T-helper 1 cell treated with Interleukin-12 subunit alpha and Interleukin-12 subunit beta and Interleukin-4 antibody, amounts not matched to agents 30 ng/mL and 1 ng/mL, for 36 hours (primary cell): ENCODE results near the gene WSCD2. TPM values are rescaled to one million over a fixed set of nuclear protein-coding genes. Genes with fewer than 3 reads are reported as not detected.

ENCODE experiments used
- intact Hi-C: fragments of 100-400 bp; cut with micrococcal nuclease; formaldehyde crosslinking; loops from one replicate; pipeline ENCODE4 v1.15.1; 2024
- total RNA-seq: library from RNA; stranded (reverse); gene quantifications from 2 replicates; pipeline ENCODE4 v1.2.3, GENCODE V29; 2022

The WSCD2 gene
- total RNA-seq = not detected in 2 replicates

DNA sequence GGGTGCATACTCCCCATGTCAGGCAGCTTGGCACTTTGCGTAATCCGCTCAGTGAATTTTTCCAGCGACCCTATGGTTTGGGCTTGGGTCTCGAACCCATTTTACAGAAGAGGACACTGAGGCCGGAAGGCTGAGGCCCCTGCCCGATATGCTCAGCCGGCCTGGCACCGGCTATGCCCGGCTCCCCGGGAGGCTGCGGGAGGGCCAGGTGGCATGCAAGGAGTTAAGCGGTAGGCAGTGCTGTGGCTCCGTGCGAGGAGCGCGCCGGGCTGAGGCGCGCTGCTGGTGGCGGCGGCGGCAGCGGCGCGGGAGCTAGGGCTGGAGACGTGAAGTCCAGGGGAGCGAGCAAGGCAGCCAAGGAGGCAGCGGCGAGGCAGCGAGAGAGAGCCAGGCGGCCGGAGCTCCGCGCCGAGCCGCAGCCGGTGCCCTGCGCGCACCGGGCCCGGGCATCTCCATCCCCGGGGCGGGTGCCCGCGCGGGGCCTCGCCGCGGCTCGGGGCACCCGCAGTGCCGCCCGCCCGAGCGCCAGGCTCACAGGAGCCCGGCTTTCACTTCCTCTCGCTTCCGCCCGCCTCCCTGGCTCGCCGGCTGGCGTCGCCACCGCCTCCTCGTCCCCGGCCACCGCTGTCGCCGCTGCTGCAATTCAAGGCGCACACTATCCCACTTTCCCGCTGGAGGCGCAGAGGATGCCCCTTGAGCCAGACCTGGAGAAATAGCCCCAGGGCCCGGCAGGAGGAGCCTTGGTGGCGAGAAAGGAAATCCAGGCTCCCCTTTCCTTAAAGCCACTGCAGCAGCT lies at the start of gene WSCD2:
WSCD2 (plus strand) TSS at position 272 of the 796 bp plus-strand sequence. CDS start 66,545 bp downstream, outside the sequence.
- intact Hi-C loops = no loop called here

DNA sequence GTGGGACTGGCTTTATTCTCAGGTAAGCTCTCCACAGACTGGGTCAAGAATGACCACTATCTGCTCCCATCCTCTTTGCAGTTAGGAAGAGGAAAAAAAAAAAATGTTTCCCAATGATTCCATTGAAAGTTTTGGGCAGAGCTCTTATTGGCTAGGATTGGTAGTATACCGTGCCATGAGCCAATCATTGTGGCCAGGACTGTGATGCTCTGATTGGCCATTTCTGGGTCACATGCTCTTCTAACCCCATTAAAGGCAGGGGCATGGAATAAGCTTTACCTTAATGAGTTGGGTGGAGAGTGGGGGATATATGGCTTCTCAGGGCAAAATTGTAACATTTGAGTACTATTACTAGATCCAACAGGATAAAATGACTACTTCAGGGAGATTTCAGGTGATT lies 49.4 kb upstream of the WSCD2 start:
- intact Hi-C loops = no loop called here

DNA sequence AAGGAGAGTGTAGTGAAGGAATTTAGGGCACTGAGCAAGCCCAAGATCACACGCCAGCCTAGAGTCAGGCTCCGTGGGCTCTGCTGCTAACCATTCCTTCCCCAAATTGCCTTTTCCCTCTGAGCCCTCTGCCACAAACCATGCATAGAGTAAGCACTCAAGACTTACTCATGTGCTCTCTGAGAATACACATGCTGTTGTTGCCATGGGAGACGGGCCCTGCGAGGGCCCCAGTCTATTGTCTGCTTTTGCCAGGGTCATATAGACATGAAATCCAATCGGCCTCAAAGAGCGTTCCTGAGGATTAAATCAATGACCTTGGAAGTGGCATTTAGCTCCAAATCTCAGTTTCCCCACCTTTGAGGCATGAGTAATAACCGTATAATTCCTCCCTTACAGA lies 48.7 kb upstream of the WSCD2 start:
- intact Hi-C loops = no loop called here

DNA sequence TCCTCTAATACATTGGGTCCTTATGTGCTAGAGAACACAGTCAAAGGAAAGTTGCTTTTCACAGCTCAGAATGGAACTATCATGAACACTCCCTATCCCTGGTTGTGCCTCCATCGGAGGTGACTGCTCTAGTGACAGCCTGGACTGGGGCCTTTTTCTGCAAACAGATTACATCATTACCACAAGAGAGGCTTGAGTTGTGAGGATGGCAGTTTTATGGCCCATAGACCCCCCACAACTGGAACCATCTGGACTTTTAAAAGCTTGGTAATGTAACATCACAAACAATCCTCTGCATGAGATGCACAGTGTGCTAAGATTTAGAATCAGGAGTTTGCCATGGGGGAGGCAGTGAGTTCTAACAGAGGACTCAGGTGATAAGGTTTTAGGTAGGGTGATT lies 46.6 kb upstream of the WSCD2 start:
- intact Hi-C loops = no loop called here

DNA sequence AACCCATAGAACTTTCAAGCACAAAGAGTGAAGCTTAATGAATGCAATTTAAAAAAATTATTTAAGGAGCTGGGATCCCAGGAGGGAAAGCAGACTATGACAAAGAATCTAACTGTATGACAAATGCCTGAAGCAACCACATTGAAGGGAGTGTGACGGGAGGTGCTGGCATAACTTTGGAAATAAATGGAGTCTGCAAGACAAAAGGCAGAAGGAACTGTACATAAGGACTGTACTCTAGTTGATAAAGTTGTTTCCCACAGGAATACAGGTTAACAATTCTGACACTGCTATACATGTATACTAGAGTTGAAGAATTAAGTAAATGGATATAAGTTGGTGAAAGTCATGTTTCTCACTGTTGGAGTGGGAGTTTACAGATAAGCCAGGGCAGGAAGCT lies 41.2 kb upstream of the WSCD2 start:
- intact Hi-C loops = no loop called here

DNA sequence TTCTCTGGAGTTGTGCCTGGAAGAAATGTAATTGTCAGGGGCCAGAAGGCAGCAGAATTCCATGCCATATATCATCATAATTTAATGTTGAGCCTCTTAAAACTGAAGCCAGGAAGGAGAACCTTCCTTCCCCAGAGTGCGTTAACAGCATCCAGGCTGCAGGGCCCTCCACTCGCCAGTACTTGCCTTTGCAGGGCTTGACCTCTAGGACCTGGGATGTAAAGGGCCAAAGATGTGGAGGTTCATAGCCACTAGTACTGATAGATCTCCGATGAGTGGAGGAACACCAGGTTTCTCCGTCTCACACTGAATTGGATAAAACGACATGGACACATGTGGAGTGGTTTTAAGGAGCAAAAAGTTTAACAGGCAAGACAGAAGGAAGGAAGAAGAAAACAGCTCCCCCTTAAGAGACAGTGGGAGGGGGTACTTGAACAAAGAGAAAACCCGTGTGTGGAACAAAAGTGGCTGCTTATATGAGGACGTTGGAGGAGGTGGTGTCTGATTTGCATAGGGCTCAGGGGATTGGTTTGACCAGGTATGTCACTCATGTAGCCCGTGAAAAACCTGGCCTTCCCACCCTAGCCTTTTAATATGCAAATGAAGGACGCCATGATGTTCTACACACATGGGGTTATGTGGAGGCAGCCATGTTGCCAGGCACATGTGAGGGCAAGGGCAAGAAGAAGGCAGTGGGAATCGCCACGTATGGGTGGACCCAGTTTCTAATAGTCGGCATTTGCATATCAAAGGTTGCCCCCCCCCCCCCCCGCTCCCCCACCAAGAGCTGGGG lies 38.8 kb upstream of the WSCD2 start:
- intact Hi-C loops = no loop called here

DNA sequence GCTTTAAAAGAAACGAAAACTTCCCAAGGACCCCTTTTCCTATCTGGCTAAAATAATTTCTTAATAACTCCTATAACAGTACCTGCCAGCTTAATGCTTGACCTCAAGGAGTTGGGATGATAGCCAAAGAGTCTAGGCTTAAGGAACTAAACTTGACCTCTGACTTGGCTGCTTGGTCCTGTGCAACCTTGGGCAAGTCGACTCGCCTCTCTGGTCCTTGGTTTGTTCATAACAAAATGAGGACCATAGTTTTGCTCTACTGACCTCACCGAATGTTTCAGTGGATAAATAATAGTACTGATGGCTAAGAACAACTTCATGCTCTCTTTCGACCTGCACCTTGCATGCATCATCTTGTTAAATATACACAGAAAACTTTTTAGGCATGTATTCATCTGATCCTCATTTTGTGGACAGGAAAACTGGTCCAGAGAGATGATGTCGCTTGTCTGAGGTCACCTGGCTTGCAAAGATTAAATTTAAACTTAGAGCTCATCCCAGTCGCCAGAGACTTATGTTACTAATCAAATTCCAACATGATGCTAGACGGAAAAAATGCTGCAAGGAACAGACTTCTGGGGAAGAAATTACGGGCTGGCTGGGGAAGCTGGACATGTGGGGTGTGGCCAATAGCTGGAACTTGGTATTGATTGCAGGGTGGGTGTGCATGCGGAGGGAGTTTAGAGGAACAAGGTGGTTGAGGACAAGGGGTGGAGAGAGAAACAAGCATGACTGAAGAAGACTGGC lies 38.0 kb upstream of the WSCD2 start:
- intact Hi-C loops = no loop called here

DNA sequence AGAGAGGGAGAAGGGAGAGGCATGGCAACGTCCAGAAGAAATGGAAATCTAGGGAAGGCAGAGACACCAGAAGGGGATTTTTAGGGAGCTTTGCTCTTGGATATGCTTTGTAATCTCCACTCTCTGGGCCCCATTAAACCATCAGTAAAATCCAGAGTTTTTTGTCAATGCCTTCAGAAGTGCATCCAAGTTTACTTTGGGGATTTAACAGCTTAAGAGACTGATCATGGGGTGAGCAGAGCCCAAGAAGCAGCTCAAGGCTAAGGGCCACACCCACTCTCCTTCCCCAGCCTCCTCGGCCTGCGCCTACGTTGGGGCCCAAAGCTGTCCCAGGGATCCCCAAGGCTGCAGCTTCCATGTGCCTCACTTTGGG lies 37.4 kb upstream of the WSCD2 start:
- intact Hi-C loops = no loop called here

DNA sequence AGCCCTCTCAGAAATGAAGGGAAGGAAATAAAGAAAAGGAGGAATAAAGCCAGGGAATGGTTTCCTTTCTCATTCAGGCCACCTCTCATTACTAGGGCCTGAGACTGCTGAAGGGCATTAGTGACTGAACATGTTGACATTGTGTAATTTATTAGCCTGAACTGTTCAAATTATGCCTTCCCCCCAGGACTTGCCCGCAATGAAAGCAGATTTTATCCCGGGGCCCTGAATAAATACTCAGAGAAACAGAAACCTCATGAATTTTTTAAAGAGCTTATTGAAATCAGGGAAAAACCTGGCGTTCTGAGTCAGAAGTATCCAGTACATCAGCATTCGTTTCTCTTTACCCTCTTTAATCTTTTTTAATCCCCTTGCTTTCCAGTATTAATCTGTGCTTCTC lies 35.9 kb upstream of the WSCD2 start:
- intact Hi-C loops = no loop called here

DNA sequence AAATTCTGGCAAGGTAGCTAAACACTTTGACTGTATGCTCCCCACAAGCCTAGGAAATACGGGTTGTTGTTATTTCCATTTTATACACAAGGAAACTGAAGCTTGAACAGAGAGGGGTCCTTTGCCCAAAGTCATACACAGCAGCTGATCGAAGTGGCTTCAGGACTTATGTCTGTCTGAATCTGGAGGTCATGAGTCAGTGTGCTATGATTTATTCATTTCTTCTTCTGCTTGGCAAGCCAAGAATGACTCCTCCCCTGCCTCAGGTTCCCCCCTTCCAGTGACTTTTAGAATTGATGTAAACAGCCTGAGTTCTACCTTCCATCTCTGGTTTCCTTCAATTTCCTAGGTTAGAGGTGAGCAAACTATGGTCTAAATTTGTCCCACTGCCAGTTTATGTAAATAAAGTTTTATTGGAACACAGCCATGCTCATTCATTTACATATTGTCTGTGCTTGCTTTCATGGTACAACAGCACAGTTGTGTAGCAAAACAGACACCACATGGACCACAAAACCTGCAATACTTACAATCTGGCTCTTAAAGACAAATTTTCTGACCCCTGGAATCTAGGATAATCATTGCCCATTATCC lies 34.9 kb upstream of the WSCD2 start:
- intact Hi-C loops = no loop called here

DNA sequence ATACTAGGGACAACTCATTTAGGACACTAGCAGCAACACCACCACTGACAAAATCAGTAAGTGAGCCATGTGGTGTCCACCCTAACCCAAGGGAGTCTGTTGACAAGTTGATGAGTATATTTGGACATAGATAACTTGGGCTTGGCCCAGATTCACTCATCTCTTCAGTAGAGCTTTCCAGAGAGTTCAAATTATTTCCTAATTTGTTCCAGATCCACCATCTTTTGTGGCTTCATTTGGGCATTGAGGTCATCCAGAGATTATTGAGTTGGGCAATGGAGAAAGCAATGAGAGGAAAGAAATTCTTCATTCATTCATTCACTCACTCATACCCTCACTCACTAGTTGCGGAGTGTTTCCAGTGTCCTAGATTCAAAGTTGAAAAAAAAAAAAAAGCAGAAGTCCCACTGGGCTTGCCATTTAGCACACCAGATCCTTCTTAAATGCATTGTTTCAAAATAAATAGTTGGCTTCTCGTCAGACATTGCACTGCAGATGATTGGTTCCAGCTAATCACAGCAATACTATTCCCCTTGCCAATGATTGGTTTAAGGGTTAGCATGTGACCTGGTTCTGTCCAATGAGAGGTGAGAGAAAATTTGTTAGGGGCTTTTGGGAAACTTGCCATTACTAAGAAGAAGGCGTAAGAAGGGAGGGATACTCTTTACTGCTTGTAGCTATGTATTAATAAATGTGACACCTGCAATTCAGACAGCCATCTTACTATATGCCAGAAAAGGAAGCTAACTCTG lies 31.8 kb upstream of the WSCD2 start:
- intact Hi-C loops = no loop called here

DNA sequence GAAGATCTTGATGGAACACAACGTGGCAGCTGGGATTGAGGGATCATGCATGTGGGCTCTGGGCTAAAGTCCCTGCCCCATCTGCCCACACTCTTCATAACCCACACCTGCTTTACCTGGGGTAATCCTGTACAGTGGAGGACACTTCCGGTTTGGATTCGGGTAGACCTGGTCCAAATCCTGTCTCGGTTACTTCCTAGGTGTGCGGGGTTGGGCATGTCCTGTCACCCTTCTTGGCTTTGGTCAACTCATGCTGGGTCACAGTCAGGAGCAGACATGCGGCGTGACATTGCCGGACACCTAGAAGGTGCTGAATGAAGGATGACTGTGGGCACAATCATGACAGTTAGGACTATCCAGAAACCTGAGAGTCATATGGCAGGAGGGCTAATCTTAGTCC lies 30.7 kb upstream of the WSCD2 start:
- intact Hi-C loops = no loop called here

DNA sequence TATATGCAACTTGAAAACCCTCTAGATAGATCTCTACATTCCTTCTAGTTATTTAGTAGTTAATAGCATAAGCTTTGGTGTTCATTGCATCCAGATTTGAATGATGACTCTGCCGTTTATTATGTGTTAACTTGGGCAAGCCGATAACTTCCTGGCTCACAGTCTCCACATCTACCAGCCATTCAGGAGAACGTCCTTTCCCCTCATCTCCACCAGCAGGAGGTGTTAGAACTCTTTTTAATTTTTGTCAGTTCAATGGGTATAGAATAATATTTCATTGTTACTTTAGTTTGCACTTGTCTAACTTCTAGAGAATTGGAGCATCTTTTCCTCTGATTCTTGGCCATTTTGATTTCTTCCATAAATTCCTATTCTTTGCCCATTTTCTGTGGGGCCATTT lies 30.0 kb upstream of the WSCD2 start:
- intact Hi-C loops = loop anchor here (1.0 kb wide), 1 partner anchor 413 kb away; no protein-coding TSS in a partner anchor

DNA sequence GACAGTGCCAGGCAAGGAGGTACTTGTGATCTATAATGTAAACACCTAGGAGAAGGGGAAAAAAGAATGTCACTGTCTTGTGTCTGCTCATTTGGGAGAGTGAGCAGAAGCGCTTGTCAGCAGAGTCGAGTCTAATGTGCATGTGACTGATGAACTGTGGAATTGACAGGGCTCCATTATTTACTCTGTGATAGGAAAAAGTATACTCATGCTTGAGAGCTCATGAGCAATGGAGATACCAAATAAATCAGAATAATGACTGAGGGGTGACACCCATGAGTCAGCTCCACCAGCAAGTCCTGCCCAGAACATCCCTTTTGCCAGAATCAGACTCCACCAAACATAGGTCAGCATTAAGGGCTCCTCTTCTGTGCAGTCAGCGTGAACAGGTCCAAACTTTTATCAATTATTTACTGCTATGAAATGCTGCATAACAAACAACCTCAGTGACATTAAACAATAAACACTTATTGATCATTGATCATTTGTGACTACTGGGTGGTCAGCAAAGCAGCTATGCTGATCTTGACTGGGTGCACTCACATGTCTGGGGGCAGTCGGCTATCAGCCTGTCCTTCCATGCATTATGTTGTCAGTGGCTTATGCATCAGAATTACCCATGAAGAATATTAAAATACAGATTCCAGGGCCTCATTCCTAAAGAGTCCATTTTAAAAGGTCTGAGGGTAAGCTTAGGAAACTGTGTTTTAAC lies 29.2 kb upstream of the WSCD2 start:
- intact Hi-C loops = loop anchor here (1.0 kb wide), 1 partner anchor 412 kb away; no protein-coding TSS in a partner anchor

DNA sequence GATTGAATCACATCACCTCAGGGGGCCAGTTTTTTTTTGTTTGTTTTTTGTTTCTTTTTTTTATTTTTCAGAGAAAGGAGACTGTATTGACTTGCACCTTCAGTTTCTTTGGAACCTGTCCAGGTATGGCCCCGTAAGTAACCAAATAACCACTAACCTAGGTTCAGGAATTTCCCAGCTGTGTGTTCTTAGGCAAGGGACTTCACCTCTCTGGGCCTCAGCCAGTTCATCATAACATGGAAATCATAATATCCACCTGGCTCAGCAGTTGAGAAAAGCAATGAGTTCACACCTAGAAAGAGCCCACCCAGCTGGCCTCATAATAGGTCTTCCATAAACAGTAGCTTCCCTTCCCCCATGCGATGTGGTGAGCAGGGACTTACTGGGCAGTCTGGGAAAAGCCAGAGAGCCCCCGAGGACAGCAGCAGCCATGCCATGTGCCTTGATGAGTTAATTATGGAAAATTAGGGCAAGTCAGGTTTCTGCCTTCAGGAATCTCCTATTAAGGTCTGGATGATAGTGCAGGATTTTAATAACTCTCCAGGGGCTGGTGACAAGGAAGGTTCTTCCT lies 27.4 kb upstream of the WSCD2 start:
- intact Hi-C loops = no loop called here

DNA sequence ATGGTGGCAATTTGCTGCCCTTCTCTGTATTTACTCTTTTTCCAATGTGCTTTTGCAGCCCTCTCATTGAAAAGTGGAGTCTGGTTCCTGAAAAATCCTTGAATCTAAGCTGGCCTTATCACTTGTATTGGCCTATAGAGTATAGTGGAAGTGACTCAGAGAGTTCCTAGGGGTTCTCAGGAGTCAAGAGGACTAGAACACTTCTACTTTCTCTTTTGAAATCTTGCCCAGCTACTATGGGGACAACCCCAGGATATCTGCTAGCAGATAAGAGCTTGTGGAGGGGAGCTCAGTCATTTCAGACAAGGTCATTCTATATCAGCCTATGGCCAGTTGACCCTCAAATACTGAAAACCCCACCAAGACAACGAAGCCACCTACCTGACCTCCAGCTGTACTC lies 26.7 kb upstream of the WSCD2 start:
- intact Hi-C loops = no loop called here

DNA sequence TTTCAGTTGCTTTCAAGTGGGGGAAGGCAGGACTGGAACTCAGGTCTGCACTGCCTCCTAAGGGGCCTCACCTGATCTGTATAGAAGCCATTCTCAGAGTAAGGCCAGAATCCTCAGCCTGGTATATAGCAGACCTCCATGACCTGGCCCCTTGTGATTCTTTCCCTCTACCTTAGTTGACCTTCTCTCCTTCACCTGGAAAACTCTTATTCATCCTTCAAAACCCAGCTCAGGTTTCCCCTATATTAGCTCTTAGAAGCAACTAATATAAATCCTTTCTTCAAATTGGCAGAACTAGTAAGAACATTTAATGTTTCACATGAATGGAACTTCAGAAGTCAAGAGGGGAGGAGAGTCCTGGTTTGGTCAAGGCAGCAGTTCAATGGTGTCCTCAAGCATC lies 26.0 kb upstream of the WSCD2 start:
- intact Hi-C loops = no loop called here

DNA sequence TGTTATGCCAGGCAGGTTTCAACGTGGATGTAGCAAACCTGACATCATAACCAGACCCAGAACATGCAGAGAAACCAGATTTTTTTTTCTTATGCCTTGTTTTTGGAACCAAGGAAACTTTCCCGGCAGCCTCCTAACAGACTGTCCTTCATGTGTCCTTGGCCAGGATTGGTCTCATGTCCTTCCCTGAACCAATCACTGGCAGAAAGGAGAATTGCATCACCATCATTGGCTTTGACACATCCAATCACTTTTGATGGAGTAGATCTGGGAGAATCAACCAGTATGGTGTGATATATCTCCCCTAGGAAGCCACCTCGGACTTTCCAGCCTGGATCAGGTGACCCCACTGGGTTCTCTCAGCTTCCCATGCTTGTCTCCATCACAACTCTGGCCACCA lies 25.6 kb upstream of the WSCD2 start:
- intact Hi-C loops = no loop called here

DNA sequence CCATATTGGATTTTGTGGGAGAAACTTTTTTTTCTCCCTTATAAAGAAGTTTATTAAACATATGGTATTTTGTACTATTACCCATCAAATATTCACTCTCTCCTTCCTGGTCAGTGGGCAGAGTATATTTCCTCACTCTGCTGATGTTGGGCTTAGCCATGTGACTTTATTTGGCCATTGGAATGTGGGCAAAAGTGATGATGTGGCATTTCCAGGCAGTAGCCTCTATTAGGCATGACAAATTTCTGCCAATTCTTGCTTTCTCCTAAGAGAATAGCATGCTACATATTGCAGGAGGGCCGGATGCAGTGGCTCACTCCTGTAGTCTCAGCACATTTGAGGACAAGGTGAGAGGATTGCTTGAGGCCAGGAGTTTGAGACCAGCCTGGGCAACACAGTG lies 24.4 kb upstream of the WSCD2 start:
- intact Hi-C loops = no loop called here

DNA sequence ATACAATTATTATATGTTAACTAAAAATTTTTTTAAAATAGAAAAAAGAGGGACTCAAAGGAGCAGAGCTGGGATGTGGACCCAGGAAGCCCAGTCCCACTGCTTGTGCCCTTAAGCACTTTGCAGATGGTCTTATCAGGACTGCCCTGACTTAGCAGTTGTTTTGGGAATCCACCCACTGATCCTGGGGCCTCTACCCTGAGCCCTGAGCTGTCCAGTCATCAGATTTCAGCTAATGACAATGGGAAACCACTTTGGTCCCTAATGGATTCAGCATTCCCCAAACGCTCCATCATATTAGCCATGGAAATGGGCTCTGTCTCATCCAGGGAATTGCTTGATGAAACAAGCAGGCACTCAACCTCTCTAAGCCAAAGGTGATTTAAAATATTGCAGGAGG lies 22.5 kb upstream of the WSCD2 start:
- intact Hi-C loops = no loop called here
